Measurements from ENCODE around the gene GPR171.

Gene GPR171

GRCh38 chr3:151210676-151211381, 7.8 kb upstream of the GPR171 start:
- Histone ChIP-seq H3K9ac (ENCODE audit: low read depth, low read length) (no peak overlapping the region), H3K4me3 (ENCODE audit: low read length) (no peak overlapping the region)

GRCh38 chr3:151209654-151210053, 6.6 kb upstream of the GPR171 start:
- Histone ChIP-seq H3K36me3 (ENCODE audit: insufficient read depth, low read length) (no peaks in the 10 kb centered on the region), H3K9ac (ENCODE audit: low read depth, low read length) (no peak overlapping the region), H3K9me3 (replicated peaks; ENCODE audit: low read length) (no peaks in the 10 kb centered on the region), H3K4me2 (ENCODE audit: low read length) (no peak overlapping the region), H3K4me3 (ENCODE audit: low read length) (no peak overlapping the region), H3K4me1 (ENCODE audit: control insufficient read depth, insufficient read depth, low read length) (no peaks in the 10 kb centered on the region), H3K27me3 (ENCODE audit: control insufficient read depth, insufficient read depth, low read length) (no peaks in the 10 kb centered on the region)

More at GRCh38 chr3:151210676-151211381, 7.8 kb upstream of the GPR171 start:
- Histone ChIP-seq H3K36me3 (ENCODE audit: insufficient read depth, low read length) (no peaks in the 10 kb centered on the region), H3K4me2 (ENCODE audit: low read length) (no peak overlapping the region), H3K27me3 (ENCODE audit: control insufficient read depth, insufficient read depth, low read length) (no peaks in the 10 kb centered on the region), H3K9me3 (replicated peaks; ENCODE audit: low read length) (no peaks in the 10 kb centered on the region), H3K4me1 (ENCODE audit: control insufficient read depth, insufficient read depth, low read length) (no peaks in the 10 kb centered on the region)

GRCh38 chr3:151206201-151206600, 3.2 kb upstream of the GPR171 start:
- no peaks in the 10 kb centered on the region for H3K27me3 ChIP-seq (ENCODE audit: control insufficient read depth, insufficient read depth, low read length)
- H3K9ac ChIP-seq (ENCODE audit: low read depth, low read length): no peak overlapping the region
- no peak overlapping the region for H3K4me3 ChIP-seq (ENCODE audit: low read length)
- H3K36me3 ChIP-seq (ENCODE audit: insufficient read depth, low read length): no peaks in the 10 kb centered on the region
- H3K4me2 ChIP-seq (ENCODE audit: low read length): no peak overlapping the region
- H3K9me3 ChIP-seq (replicated peaks; ENCODE audit: low read length): no peaks in the 10 kb centered on the region
- H3K4me1 ChIP-seq (ENCODE audit: control insufficient read depth, insufficient read depth, low read length): no peaks in the 10 kb centered on the region

- Histone ChIP-seq H3K4me3 (ENCODE audit: low read length) (no peak overlapping the region), H3K9me3 (replicated peaks; ENCODE audit: low read length) (no peaks in the 10 kb centered on the region), H3K27me3 (ENCODE audit: control insufficient read depth, insufficient read depth, low read length) (no peaks in the 10 kb centered on the region), H3K4me1 (ENCODE audit: control insufficient read depth, insufficient read depth, low read length) (no peaks in the 10 kb centered on the region), H3K4me2 (ENCODE audit: low read length) (no peak overlapping the region), H3K36me3 (ENCODE audit: insufficient read depth, low read length) (no peaks in the 10 kb centered on the region), H3K9ac (ENCODE audit: low read depth, low read length) (no peak overlapping the region)
These were observed 2.5 kb upstream of the GPR171 start for GRCh38 chr3:151205482-151205881.

- no peak overlapping the region for H3K4me2 ChIP-seq (ENCODE audit: low read length)
- H3K9ac ChIP-seq (ENCODE audit: low read depth, low read length): no peak overlapping the region
- H3K27me3 ChIP-seq (ENCODE audit: control insufficient read depth, insufficient read depth, low read length): no peaks in the 10 kb centered on the region
- H3K36me3 ChIP-seq (ENCODE audit: insufficient read depth, low read length): no peaks in the 10 kb centered on the region
- H3K9me3 ChIP-seq (replicated peaks; ENCODE audit: low read length): no peaks in the 10 kb centered on the region
- no peaks in the 10 kb centered on the region for H3K4me1 ChIP-seq (ENCODE audit: control insufficient read depth, insufficient read depth, low read length)
- no peak overlapping the region for H3K4me3 ChIP-seq (ENCODE audit: low read length)
These were observed 1.8 kb upstream of the GPR171 start for GRCh38 chr3:151204530-151205402.

- Histone ChIP-seq H3K4me2 (ENCODE audit: low read length) (no peak overlapping the region), H3K4me1 (ENCODE audit: control insufficient read depth, insufficient read depth, low read length) (no peaks in the 10 kb centered on the region), H3K36me3 (ENCODE audit: insufficient read depth, low read length) (no peaks in the 10 kb centered on the region), H3K27me3 (ENCODE audit: control insufficient read depth, insufficient read depth, low read length) (no peaks in the 10 kb centered on the region), H3K4me3 (ENCODE audit: low read length) (no peak overlapping the region), H3K9ac (ENCODE audit: low read depth, low read length) (no peak overlapping the region), H3K9me3 (replicated peaks; ENCODE audit: low read length) (no peaks in the 10 kb centered on the region)
These were observed 1.8 kb downstream of the GPR171 start for GRCh38 chr3:151201051-151201730.

GRCh38 chr3:151200586-151200985, 2.4 kb downstream of the GPR171 start:
- Histone ChIP-seq H3K9ac (ENCODE audit: low read depth, low read length) (no peak overlapping the region), H3K4me1 (ENCODE audit: control insufficient read depth, insufficient read depth, low read length) (no peaks in the 10 kb centered on the region), H3K36me3 (ENCODE audit: insufficient read depth, low read length) (no peaks in the 10 kb centered on the region), H3K4me3 (ENCODE audit: low read length) (no peak overlapping the region), H3K4me2 (ENCODE audit: low read length) (no peak overlapping the region), H3K27me3 (ENCODE audit: control insufficient read depth, insufficient read depth, low read length) (no peaks in the 10 kb centered on the region), H3K9me3 (replicated peaks; ENCODE audit: low read length) (no peaks in the 10 kb centered on the region)

- H3K9me3 ChIP-seq (replicated peaks; ENCODE audit: low read length): no peaks in the 10 kb centered on the region
- no peak overlapping the region for H3K4me3 ChIP-seq (ENCODE audit: low read length)
- H3K4me1 ChIP-seq (ENCODE audit: control insufficient read depth, insufficient read depth, low read length): no peaks in the 10 kb centered on the region
- no peak overlapping the region for H3K4me2 ChIP-seq (ENCODE audit: low read length)
- no peaks in the 10 kb centered on the region for H3K36me3 ChIP-seq (ENCODE audit: insufficient read depth, low read length)
- no peaks in the 10 kb centered on the region for H3K27me3 ChIP-seq (ENCODE audit: control insufficient read depth, insufficient read depth, low read length)
- H3K9ac ChIP-seq (ENCODE audit: low read depth, low read length): no peak overlapping the region
These were observed 3.2 kb downstream of the GPR171 start for GRCh38 chr3:151199554-151200438.

GRCh38 chr3:151198849-151199248, 4.2 kb downstream of the GPR171 start:
- H3K9me3 ChIP-seq (replicated peaks; ENCODE audit: low read length): no peaks in the 10 kb centered on the region
- no peaks in the 10 kb centered on the region for H3K36me3 ChIP-seq (ENCODE audit: insufficient read depth, low read length)
- no peaks in the 10 kb centered on the region for H3K27me3 ChIP-seq (ENCODE audit: control insufficient read depth, insufficient read depth, low read length)
- no peak overlapping the region for H3K4me3 ChIP-seq (ENCODE audit: low read length)
- H3K4me2 ChIP-seq (ENCODE audit: low read length): no peak overlapping the region
- H3K9ac ChIP-seq (ENCODE audit: low read depth, low read length): no peak overlapping the region
- H3K4me1 ChIP-seq (ENCODE audit: control insufficient read depth, insufficient read depth, low read length): no peaks in the 10 kb centered on the region

- Histone ChIP-seq H3K27me3 (ENCODE audit: control insufficient read depth, insufficient read depth, low read length) (no peaks in the 10 kb centered on the region), H3K9ac (ENCODE audit: low read depth, low read length) (no peak overlapping the region), H3K36me3 (ENCODE audit: insufficient read depth, low read length) (no peaks in the 10 kb centered on the region), H3K9me3 (replicated peaks; ENCODE audit: low read length) (no peaks in the 10 kb centered on the region), H3K4me3 (ENCODE audit: low read length) (no peak overlapping the region), H3K4me2 (ENCODE audit: low read length) (no peak overlapping the region), H3K4me1 (ENCODE audit: control insufficient read depth, insufficient read depth, low read length) (no peaks in the 10 kb centered on the region)
These were observed 4.8 kb downstream of the GPR171 start for GRCh38 chr3:151197981-151198767.
